ENCODE results near the gene TMEM147. TPM values are rescaled to one million over a fixed set of nuclear protein-coding genes. Genes with fewer than 3 reads are reported as not detected.
A peak's percentile ranks its signal among the peaks of the same experiment; 100 is the strongest.

Gene TMEM147, protein sequence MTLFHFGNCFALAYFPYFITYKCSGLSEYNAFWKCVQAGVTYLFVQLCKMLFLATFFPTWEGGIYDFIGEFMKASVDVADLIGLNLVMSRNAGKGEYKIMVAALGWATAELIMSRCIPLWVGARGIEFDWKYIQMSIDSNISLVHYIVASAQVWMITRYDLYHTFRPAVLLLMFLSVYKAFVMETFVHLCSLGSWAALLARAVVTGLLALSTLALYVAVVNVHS
- 10 to 100 TPM; 45.0 to 74.1 TPM for total RNA-seq

DNA sequence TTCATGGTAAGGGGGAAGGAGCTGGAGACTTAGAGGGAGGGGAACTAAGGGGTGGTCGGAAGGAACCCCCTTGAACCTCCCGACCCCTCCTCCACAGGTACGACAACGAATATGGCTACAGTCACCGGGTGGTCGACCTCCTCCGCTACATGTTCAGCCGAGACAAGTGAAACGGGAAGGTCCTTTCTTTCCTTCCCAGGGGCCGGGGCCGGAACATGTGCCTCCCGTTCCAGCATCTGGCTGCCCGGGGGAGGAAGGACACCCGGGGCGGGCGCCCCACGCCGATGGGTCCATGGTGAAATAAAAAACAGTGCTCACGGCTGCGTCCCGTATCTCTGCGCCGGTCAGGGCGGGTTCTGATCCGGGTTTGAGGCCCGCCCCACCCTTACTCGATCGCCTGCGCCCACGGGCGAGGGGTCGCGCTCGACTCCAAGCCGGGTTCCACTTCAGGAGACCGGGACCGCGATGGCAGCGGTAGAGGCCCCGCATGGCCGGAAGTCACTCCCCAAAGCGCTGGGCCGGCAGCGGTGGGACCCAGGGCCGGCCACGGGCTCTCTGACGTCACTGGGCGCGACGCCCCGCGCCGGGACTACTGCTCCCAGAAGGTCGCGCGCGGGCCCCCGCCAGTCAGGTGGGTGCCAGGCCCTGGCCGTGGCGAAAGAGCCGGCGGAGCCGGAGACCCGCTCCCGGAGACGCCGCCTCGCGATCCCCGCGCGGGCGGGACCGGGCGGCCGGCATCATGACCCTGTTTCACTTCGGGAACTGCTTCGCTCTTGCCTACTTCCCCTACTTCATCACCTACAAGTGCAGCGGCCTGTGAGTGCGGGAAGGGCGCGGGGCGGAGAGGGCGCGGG, at the start of gene TMEM147:
Gene TMEM147 (plus strand): TSS at position 626 of the 854 bp plus-strand sequence. CDS start 114 bp downstream, at position 740.
- no peaks in the 10 kb centered on the region for H3K27me3 Mint-ChIP-seq
- peak; percentile 69 for ATAC-seq (replicated peaks)
- peak within 1 kb of the TSS; percentile 85 for H3K4me3 Mint-ChIP-seq
- H3K9me3 Mint-ChIP-seq, result no peaks in the 10 kb centered on the region
- peak within 1 kb of the TSS; percentile 89 for H3K27ac Mint-ChIP-seq
- peaks cover 13% of the 10 kb centered on the region for H3K4me1 Mint-ChIP-seq
- peaks cover 45% of the 10 kb centered on the region for H3K36me3 Mint-ChIP-seq (ENCODE audit: low read depth)

DNA sequence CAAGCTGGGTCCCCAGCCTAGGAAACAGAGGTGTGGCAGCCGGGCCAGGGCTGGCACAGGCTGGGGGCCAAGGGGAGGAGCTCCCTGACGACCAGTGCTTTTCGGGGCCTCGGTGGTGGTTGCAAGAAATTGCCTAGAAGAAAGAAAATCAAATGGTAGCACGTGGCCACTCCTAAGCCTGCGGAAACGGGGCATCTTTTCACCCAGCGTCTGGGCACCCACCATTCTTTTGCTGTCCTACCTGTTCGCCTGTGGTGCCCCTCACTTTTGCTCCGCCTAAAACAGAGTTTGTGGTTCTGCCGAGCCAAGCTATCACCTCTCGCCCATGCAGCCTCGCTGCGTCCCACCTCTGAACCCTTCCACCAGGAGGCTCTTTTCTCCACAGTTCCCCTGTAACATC, 48.0 kb upstream of the TMEM147 start:
- Mint-ChIP-seq H3K4me1 (no peaks in the 10 kb centered on the region), H3K27ac (no peak overlapping the region)

DNA sequence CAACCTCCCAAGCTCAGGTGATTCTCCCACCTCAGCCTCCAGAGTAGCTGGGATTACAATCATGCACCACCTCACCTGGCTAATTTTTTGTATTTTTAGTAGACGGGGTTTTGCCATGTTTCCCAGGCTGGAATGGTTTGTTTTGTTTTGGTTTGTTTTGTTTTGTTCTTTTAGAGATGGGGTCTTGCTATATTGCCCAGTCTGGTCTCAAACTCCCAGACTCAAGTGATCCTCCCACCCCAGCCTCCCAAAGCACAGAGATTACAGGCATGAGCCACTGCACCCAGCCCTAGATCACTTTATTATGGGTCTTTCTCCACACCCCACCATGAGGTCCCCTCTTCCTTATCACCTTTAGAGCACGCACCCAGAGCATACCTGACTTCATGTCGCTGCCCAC, 47.2 kb upstream of the TMEM147 start:
- Mint-ChIP-seq H3K36me3 (ENCODE audit: low read depth) (no peaks in the 10 kb centered on the region), H3K4me3 (no peak overlapping the region), H3K4me1 (no peaks in the 10 kb centered on the region), H3K27me3 (peaks cover 14% of the 10 kb centered on the region), H3K27ac (no peak overlapping the region), H3K9me3 (no peaks in the 10 kb centered on the region)
- ATAC-seq (replicated peaks), result no peak

More for the DNA sequence above, 48.0 kb upstream of the TMEM147 start:
- H3K9me3 Mint-ChIP-seq, result no peaks in the 10 kb centered on the region
- H3K36me3 Mint-ChIP-seq (ENCODE audit: low read depth), result no peaks in the 10 kb centered on the region
- no peak overlapping the region for H3K4me3 Mint-ChIP-seq
- H3K27me3 Mint-ChIP-seq, result peaks cover 11% of the 10 kb centered on the region
- ATAC-seq (replicated peaks), result no peak

DNA sequence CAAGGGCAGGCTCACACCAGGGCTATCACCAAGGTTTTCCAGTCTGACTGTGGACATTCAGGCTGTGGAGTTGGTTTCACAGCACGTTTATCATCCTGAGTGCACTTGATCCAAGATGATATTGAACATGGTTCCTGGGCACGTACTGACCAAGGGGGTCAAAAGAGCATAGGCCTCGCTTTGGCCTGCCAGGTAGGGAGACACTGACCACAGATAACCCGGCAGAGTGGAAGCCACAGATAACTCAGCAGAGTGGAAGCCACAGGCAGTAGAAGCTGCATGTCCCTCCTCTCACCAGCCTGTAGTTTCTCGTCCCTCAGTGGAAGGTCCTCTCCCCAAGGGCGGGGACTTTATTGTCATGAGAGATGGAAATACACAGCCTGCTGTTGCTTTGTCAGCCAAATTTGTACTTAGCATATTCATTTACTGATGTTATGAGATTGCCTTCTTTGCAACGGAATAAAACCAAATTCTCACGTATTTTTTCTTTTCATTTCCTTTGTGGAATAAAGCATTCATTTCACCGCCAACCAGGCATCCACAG, 46.4 kb upstream of the TMEM147 start:
- H3K27ac Mint-ChIP-seq, result no peak overlapping the region
- no peak for ATAC-seq (replicated peaks)
- H3K9me3 Mint-ChIP-seq, result no peaks in the 10 kb centered on the region
- peaks cover 15% of the 10 kb centered on the region for H3K27me3 Mint-ChIP-seq
- H3K4me1 Mint-ChIP-seq, result no peaks in the 10 kb centered on the region
- no peaks in the 10 kb centered on the region for H3K36me3 Mint-ChIP-seq (ENCODE audit: low read depth)
- H3K4me3 Mint-ChIP-seq, result no peak overlapping the region

DNA sequence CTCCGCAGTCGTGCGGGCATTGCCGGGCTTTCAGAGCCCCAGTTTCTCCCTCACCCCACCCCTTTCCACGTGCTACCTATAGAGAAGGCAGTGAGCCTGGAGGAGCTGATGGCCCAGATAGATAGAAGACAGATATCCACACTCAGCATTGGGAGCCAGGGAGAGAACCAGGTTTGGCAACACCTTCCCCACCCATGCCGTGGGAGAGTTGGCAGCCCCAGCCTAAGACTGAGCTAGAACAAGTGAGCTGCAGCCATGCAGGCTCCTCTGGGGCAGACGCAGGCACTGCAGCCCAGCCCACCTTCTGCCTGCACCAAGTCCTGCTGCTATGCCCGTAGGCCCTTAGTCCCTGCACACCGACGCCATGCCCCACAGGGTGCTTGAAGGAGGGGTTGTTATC, 44.8 kb upstream of the TMEM147 start:
- Mint-ChIP-seq H3K36me3 (ENCODE audit: low read depth) (no peaks in the 10 kb centered on the region), H3K27me3 (peaks cover 17% of the 10 kb centered on the region), H3K27ac (no peak overlapping the region), H3K4me1 (no peaks in the 10 kb centered on the region), H3K9me3 (no peaks in the 10 kb centered on the region), H3K4me3 (no peak overlapping the region)
- ATAC-seq (replicated peaks), result no peak

DNA sequence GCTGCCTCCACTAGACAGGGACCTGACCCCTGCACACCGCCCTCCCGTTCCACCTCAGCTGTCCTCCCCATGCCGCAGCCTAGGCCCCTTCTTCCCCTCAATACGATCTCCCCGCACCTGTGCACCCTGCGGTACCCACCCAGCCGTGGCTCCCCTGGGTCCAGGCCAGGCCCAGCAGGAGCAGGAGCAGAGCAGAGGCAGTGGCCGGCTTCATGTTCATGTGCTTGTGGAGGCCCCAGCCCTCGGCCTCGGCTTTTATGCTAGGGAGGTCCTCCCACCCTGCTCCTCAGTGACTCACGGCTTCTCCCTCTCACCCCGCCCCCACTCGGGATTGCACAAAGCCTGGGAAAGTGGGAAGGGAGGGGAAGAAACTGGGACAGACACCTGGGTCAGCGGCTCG, 43.7 kb upstream of the TMEM147 start:
- Mint-ChIP-seq H3K4me3 (no peak overlapping the region), H3K27me3 (peaks cover 22% of the 10 kb centered on the region), H3K27ac (no peak overlapping the region), H3K9me3 (no peaks in the 10 kb centered on the region), H3K4me1 (no peaks in the 10 kb centered on the region), H3K36me3 (ENCODE audit: low read depth) (no peaks in the 10 kb centered on the region)
- no peak for ATAC-seq (replicated peaks)

DNA sequence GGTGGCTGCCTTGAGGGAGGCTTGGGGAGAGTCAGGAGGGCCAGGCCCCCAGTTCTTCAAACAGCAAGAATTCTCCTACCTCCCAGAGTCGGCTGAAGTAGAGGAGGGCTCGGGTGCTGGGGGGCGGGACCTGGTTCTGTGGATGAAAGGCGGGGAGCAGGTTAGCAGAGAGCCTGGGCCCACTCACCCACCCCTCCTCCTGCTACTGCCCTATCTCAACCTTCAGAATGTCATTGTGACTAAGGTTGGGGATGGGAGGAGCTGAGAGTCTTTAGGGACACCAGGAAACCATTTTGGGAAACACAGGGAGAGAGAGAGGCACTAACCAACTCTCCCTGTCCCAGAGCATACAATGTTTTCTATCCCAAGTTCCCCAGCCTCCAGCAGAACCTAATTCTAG, 42.7 kb upstream of the TMEM147 start:
- Mint-ChIP-seq H3K4me3 (no peak overlapping the region), H3K9me3 (no peaks in the 10 kb centered on the region), H3K36me3 (ENCODE audit: low read depth) (no peaks in the 10 kb centered on the region), H3K27ac (no peak overlapping the region), H3K4me1 (no peaks in the 10 kb centered on the region), H3K27me3 (peaks cover 22% of the 10 kb centered on the region)
- ATAC-seq (replicated peaks), result no peak

DNA sequence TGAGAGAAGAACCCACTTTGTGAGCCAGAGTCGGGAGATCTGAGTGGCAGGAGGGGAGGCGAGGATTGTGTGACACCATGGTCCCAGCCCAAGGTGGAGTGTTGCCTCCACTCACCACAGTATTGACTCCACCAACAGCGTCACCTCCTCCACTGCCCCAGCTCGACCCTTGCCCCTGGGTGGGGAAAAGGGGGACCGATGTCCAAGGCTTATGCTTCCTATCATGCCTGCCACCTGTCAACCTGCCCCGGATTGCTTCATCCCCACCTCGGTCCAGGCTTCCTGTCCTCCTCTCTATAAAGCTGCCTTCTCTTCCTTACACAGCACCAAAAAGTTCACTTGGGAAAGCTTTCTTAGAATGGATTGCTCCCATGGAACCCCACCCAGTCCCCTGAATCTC, 39.4 kb upstream of the TMEM147 start:
- no peak overlapping the region for H3K4me3 Mint-ChIP-seq
- H3K4me1 Mint-ChIP-seq, result no peaks in the 10 kb centered on the region
- no peak overlapping the region for H3K27ac Mint-ChIP-seq
- peaks cover 27% of the 10 kb centered on the region for H3K27me3 Mint-ChIP-seq
- H3K36me3 Mint-ChIP-seq (ENCODE audit: low read depth), result no peaks in the 10 kb centered on the region
- H3K9me3 Mint-ChIP-seq, result no peaks in the 10 kb centered on the region
- no peak for ATAC-seq (replicated peaks)

DNA sequence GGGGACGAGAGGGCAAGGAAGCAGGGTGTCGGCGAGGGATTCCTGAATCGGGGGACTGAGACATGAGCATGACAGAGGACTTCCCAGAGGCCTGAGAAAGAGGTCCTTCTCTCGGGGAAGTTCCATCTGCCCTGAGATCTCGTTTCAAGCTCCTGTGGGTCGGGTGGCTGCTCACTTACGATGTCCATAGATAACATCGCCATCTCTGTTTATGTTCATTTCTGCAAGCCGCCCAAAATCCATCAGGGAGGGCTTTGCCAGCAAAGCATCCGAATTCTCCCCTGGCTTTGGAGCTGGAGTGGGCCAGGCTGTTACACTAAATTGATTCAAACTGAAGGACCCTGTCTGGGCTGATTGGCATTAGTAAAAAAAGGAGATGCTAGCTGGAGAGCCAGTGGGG, 37.9 kb upstream of the TMEM147 start:
- Mint-ChIP-seq H3K4me3 (no peak overlapping the region), H3K27ac (no peak overlapping the region), H3K9me3 (no peaks in the 10 kb centered on the region), H3K27me3 (peaks cover 20% of the 10 kb centered on the region), H3K36me3 (ENCODE audit: low read depth) (no peaks in the 10 kb centered on the region), H3K4me1 (no peaks in the 10 kb centered on the region)
- no peak for ATAC-seq (replicated peaks)

DNA sequence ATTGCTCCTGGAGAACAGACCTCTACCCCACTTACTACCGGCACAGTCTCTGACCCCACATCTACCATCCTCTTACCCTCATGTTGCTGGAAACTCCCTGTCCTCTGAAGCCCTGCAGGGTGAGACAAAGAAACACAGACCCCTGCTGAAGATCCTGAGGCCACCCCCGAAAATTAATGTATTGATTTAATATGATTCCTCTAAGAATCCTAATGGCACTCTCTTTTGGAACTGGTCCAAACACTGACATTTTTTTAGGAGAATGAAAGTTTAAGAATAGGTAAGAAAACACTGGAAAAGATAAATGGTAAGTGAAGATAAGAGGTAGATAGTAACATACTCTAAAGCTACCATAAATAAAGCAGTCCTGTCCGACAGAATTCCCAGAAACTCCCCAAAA, 37.3 kb upstream of the TMEM147 start:
- ATAC-seq (replicated peaks), result no peak
- H3K9me3 Mint-ChIP-seq, result no peaks in the 10 kb centered on the region
- no peak overlapping the region for H3K4me3 Mint-ChIP-seq
- H3K4me1 Mint-ChIP-seq, result no peaks in the 10 kb centered on the region
- no peaks in the 10 kb centered on the region for H3K36me3 Mint-ChIP-seq (ENCODE audit: low read depth)
- H3K27ac Mint-ChIP-seq, result no peak overlapping the region
- H3K27me3 Mint-ChIP-seq, result peaks cover 23% of the 10 kb centered on the region

DNA sequence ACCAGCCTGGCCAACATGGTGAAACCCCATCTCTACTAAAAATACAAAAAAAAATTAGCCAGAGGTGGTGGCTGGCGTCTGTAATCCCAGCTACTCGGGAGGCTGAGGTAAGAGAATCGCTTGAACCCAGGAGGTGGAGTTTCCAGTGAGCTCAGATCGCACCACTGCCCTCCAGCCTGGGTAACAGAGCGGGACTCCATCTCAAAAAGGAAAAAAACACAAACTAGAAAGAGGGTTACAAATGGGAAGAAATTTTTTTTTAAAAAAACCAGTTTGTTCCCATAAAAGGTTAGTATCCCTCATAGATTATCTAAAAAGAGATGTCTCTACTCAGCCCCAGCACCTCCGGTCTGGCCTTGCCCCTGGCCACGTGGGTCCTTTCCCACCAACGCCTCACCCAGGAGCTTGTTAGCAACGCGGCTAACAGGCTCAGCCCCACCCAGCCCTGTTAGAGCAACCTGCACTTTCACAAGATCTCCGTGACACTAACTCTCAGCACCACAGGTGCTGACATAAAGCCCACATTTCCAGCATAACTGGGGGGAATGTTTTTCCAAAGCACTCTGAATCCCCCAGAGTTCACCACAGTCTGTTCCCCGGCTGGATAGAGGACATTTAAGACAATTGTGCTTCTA, 36.3 kb upstream of the TMEM147 start:
- Mint-ChIP-seq H3K4me1 (no peaks in the 10 kb centered on the region), H3K4me3 (peak overlapping the region; percentile 69), H3K36me3 (ENCODE audit: low read depth) (no peaks in the 10 kb centered on the region), H3K27me3 (peaks cover 27% of the 10 kb centered on the region), H3K9me3 (no peaks in the 10 kb centered on the region), H3K27ac (no peak overlapping the region)
- peak; percentile 68 for ATAC-seq (replicated peaks)

DNA sequence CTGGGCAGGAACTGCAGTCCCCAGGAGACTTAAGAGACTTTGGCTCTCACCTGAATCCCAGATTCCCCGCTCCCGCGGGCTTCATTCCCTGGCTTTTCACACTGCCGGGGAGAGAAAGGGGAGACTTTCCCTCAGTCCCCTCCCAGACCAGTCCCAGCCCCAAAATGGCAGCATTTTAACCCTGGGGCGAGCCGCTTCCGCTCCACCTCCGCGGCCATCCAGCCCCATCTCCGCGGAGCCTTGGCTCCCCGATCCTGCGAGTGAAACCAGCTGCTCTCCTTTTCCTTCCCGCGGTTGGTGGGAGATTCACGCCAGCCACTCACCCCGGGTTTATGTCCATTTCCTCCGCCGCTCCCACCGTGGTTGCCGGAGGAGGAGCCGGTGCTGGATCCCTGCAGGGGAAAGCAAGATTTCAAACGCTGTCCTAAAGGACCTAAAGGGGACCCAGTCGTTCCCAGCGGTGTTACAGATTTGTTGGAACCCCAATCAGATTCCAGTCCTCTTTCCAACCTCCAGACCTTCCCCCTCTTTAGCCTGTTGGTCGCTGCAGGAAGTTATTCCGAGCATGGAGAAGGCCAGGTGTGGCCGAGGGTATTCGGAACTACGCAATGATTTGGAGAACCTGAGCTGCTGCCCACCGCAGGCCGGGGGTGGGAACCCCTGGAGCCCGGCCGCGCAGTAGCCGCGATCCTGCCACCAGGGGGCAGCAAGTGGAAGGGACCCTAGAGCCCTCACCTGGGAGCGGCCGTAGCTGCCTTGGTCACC, 35.4 kb upstream of the TMEM147 start:
- Mint-ChIP-seq H3K4me1 (no peaks in the 10 kb centered on the region), H3K27me3 (peaks cover 30% of the 10 kb centered on the region), H3K4me3 (peak overlapping the region; percentile 69), H3K36me3 (ENCODE audit: low read depth) (no peaks in the 10 kb centered on the region), H3K9me3 (no peaks in the 10 kb centered on the region), H3K27ac (no peak overlapping the region)
- ATAC-seq (replicated peaks), result peak; percentile 81

DNA sequence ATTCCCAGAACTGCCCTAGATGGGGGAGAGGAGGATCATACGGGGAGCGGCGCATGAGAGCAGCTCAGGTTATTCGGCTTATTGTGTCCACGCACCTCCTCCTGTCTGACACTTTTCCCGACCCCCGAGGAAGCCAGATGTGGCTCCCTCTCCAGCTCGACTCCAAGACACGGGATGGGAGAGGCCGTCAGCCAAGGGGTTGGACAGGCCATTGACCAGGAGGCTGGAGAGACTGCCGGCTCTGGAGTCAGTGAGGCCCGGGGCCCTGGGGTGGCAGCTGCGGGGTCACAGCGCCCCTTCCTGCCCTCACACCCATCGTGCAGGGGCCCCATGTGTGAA, 34.8 kb upstream of the TMEM147 start:
- Mint-ChIP-seq H3K27me3 (peaks cover 30% of the 10 kb centered on the region), H3K9me3 (no peaks in the 10 kb centered on the region), H3K27ac (no peak overlapping the region), H3K36me3 (ENCODE audit: low read depth) (no peaks in the 10 kb centered on the region), H3K4me3 (peak overlapping the region; percentile 69), H3K4me1 (no peaks in the 10 kb centered on the region)
- no peak for ATAC-seq (replicated peaks)

DNA sequence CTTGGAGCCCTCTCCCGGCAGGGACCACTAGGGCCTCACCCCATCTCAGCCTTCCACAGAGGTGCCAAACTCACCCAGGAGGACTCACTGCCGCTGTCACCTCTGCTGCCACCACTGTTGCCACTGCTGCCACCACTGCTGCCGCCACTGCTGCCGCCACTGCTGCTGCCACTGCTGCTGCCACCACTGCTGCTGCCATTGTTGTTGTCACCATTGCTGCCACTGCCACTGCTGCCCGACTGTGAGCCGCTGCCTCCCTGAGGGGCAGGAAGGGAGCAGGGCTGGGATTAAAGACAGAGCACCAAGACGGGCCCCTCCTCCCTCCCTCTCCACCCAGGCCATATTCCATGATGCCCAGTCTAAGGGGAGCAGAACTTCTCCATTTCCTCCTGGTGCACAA, 34.1 kb upstream of the TMEM147 start:
- Mint-ChIP-seq H3K27ac (no peak overlapping the region), H3K27me3 (peaks cover 26% of the 10 kb centered on the region), H3K36me3 (ENCODE audit: low read depth) (no peaks in the 10 kb centered on the region), H3K9me3 (no peaks in the 10 kb centered on the region), H3K4me1 (no peaks in the 10 kb centered on the region), H3K4me3 (no peak overlapping the region)
- ATAC-seq (replicated peaks), result no peak

Data from activated T-helper 17 cell treated with anti-CD3 and anti-CD28 coated beads, Interleukin-2, amount 50 U/mL, for 72 hours (primary cell).